Fibroblast of skin of back (primary cell): ENCODE data around the gene OASL. TPM values are rescaled to one million over a fixed set of nuclear protein-coding genes. Genes with fewer than 3 reads are reported as not detected.
"Not testable (repeated sequence)": the region's sequence is repeated elsewhere in the genome, so short reads cannot be mapped to it uniquely, and the experiment has no call there.

Experiments
- DNase-seq: peaks from one replicate; pipeline ENCODE4 v3.0.0-alpha.2; 2013
- polyA plus RNA-seq, 2 experiments: library from polyadenylated mRNA; unstranded; fragments of 120-200 nt; gene quantifications; one replicate each; pipeline ENCODE4 v1.2.1, GENCODE V29; 2013; ENCODE audit not compliant: insufficient read length in 2 of 2

Gene OASL
- 0.10 TPM for polyA plus RNA-seq (2013, experiment 1 of 2; ENCODE audit: insufficient read length)
- polyA plus RNA-seq (2013, experiment 2 of 2; ENCODE audit: insufficient read length), result not detected

GRCh38 chr12:121038861-121039668 is at the start of gene OASL:
Gene OASL (minus strand): TSS chr12:121039246. CDS start chr12:121038971, 275 bp downstream.
- DNase-seq, result no peak

- no peak for DNase-seq
Observed at GRCh38 chr12:121088195-121088585, 49.1 kb upstream of the OASL start.

GRCh38 chr12:121087467-121088194 is 48.6 kb upstream of the OASL start:
- DNase-seq, result no peak

GRCh38 chr12:121086781-121087295 is 47.8 kb upstream of the OASL start:
- no peak for DNase-seq

GRCh38 chr12:121085506-121086353 is 46.7 kb upstream of the OASL start:
- DNase-seq, result no peak

- DNase-seq, result no peak
Observed at GRCh38 chr12:121085069-121085468, 46.0 kb upstream of the OASL start.

- DNase-seq, result no peak
Observed at GRCh38 chr12:121084229-121084628, 45.2 kb upstream of the OASL start.

- no peak for DNase-seq
Observed at GRCh38 chr12:121080909-121081308, 41.9 kb upstream of the OASL start.

GRCh38 chr12:121079736-121080272 is 40.8 kb upstream of the OASL start:
- DNase-seq, result no peak

- DNase-seq, result not testable (repeated sequence)
Observed at GRCh38 chr12:121077440-121077839, 38.4 kb upstream of the OASL start.

GRCh38 chr12:121075911-121076310 is 36.9 kb upstream of the OASL start:
- DNase-seq, result not testable (repeated sequence)

GRCh38 chr12:121072147-121072546 is 33.1 kb upstream of the OASL start:
- DNase-seq, result no peak

GRCh38 chr12:121069206-121069605 is 30.2 kb upstream of the OASL start:
- DNase-seq, result no peak

- DNase-seq, result no peak
Observed at GRCh38 chr12:121065345-121065744, 26.3 kb upstream of the OASL start.

GRCh38 chr12:121064586-121064985 is 25.5 kb upstream of the OASL start:
- DNase-seq, result not testable (repeated sequence)

- no peak for DNase-seq
Observed at GRCh38 chr12:121064116-121064515, 25.1 kb upstream of the OASL start.

- DNase-seq, result no peak
Observed at GRCh38 chr12:121062391-121063045, 23.5 kb upstream of the OASL start.

GRCh38 chr12:121061831-121062230 is 22.8 kb upstream of the OASL start:
- peak; percentile 15 for DNase-seq

GRCh38 chr12:121060149-121061001 is 21.3 kb upstream of the OASL start:
- peak; percentile 34 for DNase-seq

GRCh38 chr12:121059031-121059898 is 20.2 kb upstream of the OASL start:
- peak; percentile 22 for DNase-seq
